HEK293 (cell line): ENCODE results near the gene UGT1A3.

Experiments
- CTCF ChIA-PET: fragments of 350-600 bp; formaldehyde crosslinking; extraction: SDS; loops from one replicate; lab custom pipeline; 2021; ENCODE audit warnings: antibody characterized with exemption; lab: Yijun Ruan, JAX
- POLR2A ChIA-PET: fragments of 300-600 bp; formaldehyde crosslinking; extraction: SDS; loops from one replicate; lab custom pipeline; 2020; ENCODE audit warnings: antibody characterized with exemption, inconsistent platforms; lab: Yijun Ruan, JAX
- H3K27ac ChIP-seq: fragments of 200-500 bp; sonication (Bioruptor generic); 2 replicates; pipeline ENCODE4 v1.5.1; 2014; ENCODE audit warnings: low read depth, low read length, control low read depth, inconsistent platforms; ENCODE audit errors: extremely low read depth
- H3K36me3 ChIP-seq, 2 experiments: fragments of 200-500 bp in 1 of 2; sonication (Bioruptor generic) in 1 of 2; 1 replicate in 1 of 2; 2 replicates in 1 of 2; pipeline ENCODE4 v1.5.1; 2014 to 2017; ENCODE audit warnings: inconsistent platforms in 2 of 2, low read length in 2 of 2; ENCODE audit not compliant: control insufficient read depth in 2 of 2, insufficient read depth in 1 of 2
- H3K4me1 ChIP-seq: fragments of 200-500 bp; sonication (Bioruptor generic); 2 replicates; pipeline ENCODE4 v1.5.1; 2014; ENCODE audit warnings: mild to moderate bottlenecking, low read length, inconsistent platforms; ENCODE audit not compliant: control insufficient read depth, insufficient read depth
- H3K4me3 ChIP-seq: 2 replicates; pipeline ENCODE4 v1.5.1; 2011; ENCODE audit warnings: low read depth, mild to moderate bottlenecking, control low read depth, low read length, moderate library complexity
- H3K9me3 ChIP-seq: fragments of 200-500 bp; sonication (Bioruptor generic); 2 replicates; pipeline ENCODE4 v1.5.1; 2014; ENCODE audit warnings: low read depth, low read length, inconsistent platforms; ENCODE audit not compliant: control insufficient read depth, insufficient read depth
- ELK4 ChIP-seq: IDR thresholded peaks from 2 replicates; pipeline ENCODE4 v1.6.1; 2011; ENCODE audit warnings: mild to moderate bottlenecking, low read depth, low read length, borderline replicate concordance
- GFI1B ChIP-seq: fragments of 450-650 bp; formaldehyde crosslinking; IDR thresholded peaks from 2 replicates; pipeline ENCODE4 v1.5.1; 2016; ENCODE audit warnings: missing biosample characterization, missing genetic modification characterization
- KLF8 ChIP-seq: fragments of 450-650 bp; formaldehyde crosslinking; IDR thresholded peaks from 2 replicates; pipeline ENCODE4 v1.5.1; 2016; ENCODE audit warnings: missing biosample characterization, missing genetic modification characterization
- MZF1 ChIP-seq: fragments of 450-650 bp; formaldehyde crosslinking; IDR thresholded peaks from 2 replicates; pipeline ENCODE4 v1.5.1; 2017; ENCODE audit warnings: missing biosample characterization, missing genetic modification characterization, borderline replicate concordance
- PBX3 ChIP-seq: sonication (generic); formaldehyde crosslinking; IDR thresholded peaks from 2 replicates; pipeline ENCODE4 v1.8.1; 2022; ENCODE audit warnings: mild to moderate bottlenecking, moderate library complexity, missing genetic modification reagents
- YY1 ChIP-seq: fragments of 450-650 bp; formaldehyde crosslinking; IDR thresholded peaks from 2 replicates; pipeline ENCODE4 v1.5.1; 2018; ENCODE audit warnings: missing biosample characterization, missing genetic modification characterization
- ZBTB49 ChIP-seq: fragments of 450-650 bp; formaldehyde crosslinking; IDR thresholded peaks from 2 replicates; pipeline ENCODE4 v1.5.1; 2016; ENCODE audit warnings: missing biosample characterization, missing genetic modification characterization, low read depth
- ZBTB8A ChIP-seq: fragments of 450-650 bp; formaldehyde crosslinking; IDR thresholded peaks from 2 replicates; pipeline ENCODE4 v1.5.1; 2016; ENCODE audit warnings: missing biosample characterization, missing genetic modification characterization
- ZFP37 ChIP-seq: fragments of 450-650 bp; formaldehyde crosslinking; IDR thresholded peaks from 2 replicates; pipeline ENCODE4 v1.5.1; 2016; ENCODE audit warnings: missing biosample characterization, missing genetic modification characterization
- ZNF132 ChIP-seq: fragments of 450-650 bp; formaldehyde crosslinking; IDR thresholded peaks from 2 replicates; pipeline ENCODE4 v1.5.1; 2017; ENCODE audit warnings: missing biosample characterization, missing genetic modification characterization, borderline replicate concordance
- ZNF146 ChIP-seq: fragments of 450-650 bp; formaldehyde crosslinking; IDR thresholded peaks from 2 replicates; pipeline ENCODE4 v1.5.1; 2016; ENCODE audit warnings: missing biosample characterization, missing genetic modification characterization
- ZNF157 ChIP-seq: fragments of 450-650 bp; formaldehyde crosslinking; IDR thresholded peaks from 2 replicates; pipeline ENCODE4 v1.5.1; 2016; ENCODE audit warnings: missing biosample characterization, missing genetic modification characterization
- ZNF16 ChIP-seq: fragments of 450-650 bp; formaldehyde crosslinking; IDR thresholded peaks from 2 replicates; pipeline ENCODE4 v1.5.1; 2016; ENCODE audit warnings: low read depth, missing biosample characterization, missing genetic modification characterization
- ZNF239 ChIP-seq: fragments of 450-650 bp; formaldehyde crosslinking; IDR thresholded peaks from 2 replicates; pipeline ENCODE4 v1.5.1; 2016; ENCODE audit warnings: missing biosample characterization, missing genetic modification characterization
- ZNF311 ChIP-seq: fragments of 450-650 bp; formaldehyde crosslinking; IDR thresholded peaks from 2 replicates; pipeline ENCODE4 v1.5.1; 2017; ENCODE audit warnings: missing biosample characterization, missing genetic modification characterization, borderline replicate concordance
- ZNF366 ChIP-seq: fragments of 450-650 bp; formaldehyde crosslinking; conservative IDR thresholded peaks from 2 replicates; pipeline ENCODE4 v1.5.1; 2016; ENCODE audit warnings: missing biosample characterization, missing genetic modification characterization
- ZNF37A ChIP-seq: fragments of 450-650 bp; IDR thresholded peaks from 2 replicates; pipeline ENCODE4 v1.5.1; 2018; ENCODE audit warnings: missing biosample characterization, missing genetic modification characterization
- ZNF501 ChIP-seq: fragments of 450-650 bp; formaldehyde crosslinking; IDR thresholded peaks from 2 replicates; pipeline ENCODE4 v1.5.1; 2016; ENCODE audit warnings: missing biosample characterization, missing genetic modification characterization
- ZNF610 ChIP-seq: fragments of 450-650 bp; formaldehyde crosslinking; IDR thresholded peaks from 2 replicates; pipeline ENCODE4 v1.5.1; 2016; ENCODE audit warnings: missing biosample characterization, missing genetic modification characterization, borderline replicate concordance
- ZNF654 ChIP-seq: fragments of 450-650 bp; formaldehyde crosslinking; IDR thresholded peaks from 2 replicates; pipeline ENCODE4 v1.5.1; 2016; ENCODE audit warnings: low read depth, missing biosample characterization, missing genetic modification characterization
- ZNF660 ChIP-seq: fragments of 450-650 bp; IDR thresholded peaks from 2 replicates; pipeline ENCODE4 v1.5.1; 2018; ENCODE audit warnings: missing biosample characterization, mild to moderate bottlenecking, missing genetic modification characterization
- TF ChIP-seq, protein P1 (sequence below): fragments of 450-650 bp; formaldehyde crosslinking; IDR thresholded peaks from 2 replicates; pipeline ENCODE4 v1.5.1; 2016; ENCODE audit warnings: missing biosample characterization, missing genetic modification characterization
- TF ChIP-seq, protein P2 (sequence below): fragments of 450-650 bp; formaldehyde crosslinking; IDR thresholded peaks from 2 replicates; pipeline ENCODE4 v1.5.1; 2016; ENCODE audit warnings: missing biosample characterization, missing genetic modification characterization
- TF ChIP-seq, protein P3 (sequence below): fragments of 450-650 bp; IDR thresholded peaks from 2 replicates; pipeline ENCODE4 v1.5.1; 2018; ENCODE audit warnings: missing biosample characterization, missing genetic modification characterization

The UGT1A3 gene

GRCh38 chr2:233819884-233820773 lies 91.3 kb downstream of the UGT1A3 start:
- H3K4me3 ChIP-seq, result no peak overlapping the region
- H3K27ac ChIP-seq, result no peak overlapping the region
- no peaks in the 10 kb centered on the region for H3K9me3 ChIP-seq
- POLR2A ChIA-PET, result no interaction called here
- CTCF ChIA-PET, result no interaction called here
- H3K36me3 ChIP-seq, result no peaks in the 10 kb centered on the region
- H3K4me1 ChIP-seq, result peaks cover 5% of the 10 kb centered on the region; the same call in 1 of the 2 replicates
- TF ChIP-seq ZNF157 (tag by site-specific recombination), result no peak
- TF ChIP-seq ZNF146, result no peak
- no peak for TF ChIP-seq ZNF366 (tag by site-specific recombination)
- TF ChIP-seq ZNF311 (tag by site-specific recombination), result no peak
- no peak for TF ChIP-seq ZNF132 (tag by site-specific recombination)
- no peak for TF ChIP-seq ZNF610 (tag by site-specific recombination)
- no peak for TF ChIP-seq ZNF501 (tag by site-specific recombination)
- no peak for TF ChIP-seq PBX3 (CRISPR knock-in tag)

- no peak for TF ChIP-seq MZF1 (tag by site-specific recombination)
- no peak for TF ChIP-seq YY1 (tag by site-specific recombination)
- no peak for TF ChIP-seq ZNF660 (tag by site-specific recombination)
- Histone ChIP-seq H3K9me3 (no peaks in the 10 kb centered on the region), H3K36me3 (no peaks in the 10 kb centered on the region), H3K4me1 (peaks cover 5% of the 10 kb centered on the region; the same call in 1 of the 2 replicates), H3K27ac (no peak overlapping the region), H3K4me3 (no peak overlapping the region)
- POLR2A ChIA-PET, result no interaction called here
- CTCF ChIA-PET, result no interaction called here
Observed at GRCh38 chr2:233820774-233821105, 91.9 kb downstream of the UGT1A3 start.

GRCh38 chr2:233821196-233821595 lies 92.4 kb downstream of the UGT1A3 start:
- peaks cover 5% of the 10 kb centered on the region; the same call in 1 of the 2 replicates for H3K4me1 ChIP-seq
- CTCF ChIA-PET, result no interaction called here
- POLR2A ChIA-PET, result no interaction called here
- no peaks in the 10 kb centered on the region for H3K9me3 ChIP-seq
- no peak overlapping the region for H3K4me3 ChIP-seq
- H3K27ac ChIP-seq, result no peak overlapping the region
- no peaks in the 10 kb centered on the region for H3K36me3 ChIP-seq
- TF ChIP-seq, protein P1, sequence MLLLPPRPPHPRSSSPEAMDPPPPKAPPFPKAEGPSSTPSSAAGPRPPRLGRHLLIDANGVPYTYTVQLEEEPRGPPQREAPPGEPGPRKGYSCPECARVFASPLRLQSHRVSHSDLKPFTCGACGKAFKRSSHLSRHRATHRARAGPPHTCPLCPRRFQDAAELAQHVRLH (tag by site-specific recombination), result no peak
- no peak for TF ChIP-seq GFI1B
- no peak for TF ChIP-seq ZNF37A (tag by site-specific recombination)
- TF ChIP-seq ELK4, result no peak
- no peak for TF ChIP-seq ZBTB49
- no peak for TF ChIP-seq ZBTB8A (tag by site-specific recombination)
- no peak for TF ChIP-seq ZNF654 (tag by site-specific recombination)
- no peak for TF ChIP-seq ZFP37 (tag by site-specific recombination)
- TF ChIP-seq ZNF239, result no peak
- TF ChIP-seq ZNF16 (tag by site-specific recombination), result no peak
- no peak for TF ChIP-seq KLF8 (tag by site-specific recombination)
- TF ChIP-seq, protein P2, sequence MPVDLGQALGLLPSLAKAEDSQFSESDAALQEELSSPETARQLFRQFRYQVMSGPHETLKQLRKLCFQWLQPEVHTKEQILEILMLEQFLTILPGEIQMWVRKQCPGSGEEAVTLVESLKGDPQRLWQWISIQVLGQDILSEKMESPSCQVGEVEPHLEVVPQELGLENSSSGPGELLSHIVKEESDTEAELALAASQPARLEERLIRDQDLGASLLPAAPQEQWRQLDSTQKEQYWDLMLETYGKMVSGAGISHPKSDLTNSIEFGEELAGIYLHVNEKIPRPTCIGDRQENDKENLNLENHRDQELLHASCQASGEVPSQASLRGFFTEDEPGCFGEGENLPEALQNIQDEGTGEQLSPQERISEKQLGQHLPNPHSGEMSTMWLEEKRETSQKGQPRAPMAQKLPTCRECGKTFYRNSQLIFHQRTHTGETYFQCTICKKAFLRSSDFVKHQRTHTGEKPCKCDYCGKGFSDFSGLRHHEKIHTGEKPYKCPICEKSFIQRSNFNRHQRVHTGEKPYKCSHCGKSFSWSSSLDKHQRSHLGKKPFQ (tag by site-specific recombination), result no peak
- TF ChIP-seq, protein P3, sequence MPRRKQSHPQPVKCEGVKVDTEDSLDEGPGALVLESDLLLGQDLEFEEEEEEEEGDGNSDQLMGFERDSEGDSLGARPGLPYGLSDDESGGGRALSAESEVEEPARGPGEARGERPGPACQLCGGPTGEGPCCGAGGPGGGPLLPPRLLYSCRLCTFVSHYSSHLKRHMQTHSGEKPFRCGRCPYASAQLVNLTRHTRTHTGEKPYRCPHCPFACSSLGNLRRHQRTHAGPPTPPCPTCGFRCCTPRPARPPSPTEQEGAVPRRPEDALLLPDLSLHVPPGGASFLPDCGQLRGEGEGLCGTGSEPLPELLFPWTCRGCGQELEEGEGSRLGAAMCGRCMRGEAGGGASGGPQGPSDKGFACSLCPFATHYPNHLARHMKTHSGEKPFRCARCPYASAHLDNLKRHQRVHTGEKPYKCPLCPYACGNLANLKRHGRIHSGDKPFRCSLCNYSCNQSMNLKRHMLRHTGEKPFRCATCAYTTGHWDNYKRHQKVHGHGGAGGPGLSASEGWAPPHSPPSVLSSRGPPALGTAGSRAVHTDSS (tag by site-specific recombination), result no peak
